ENCODE measurements around the gene SCN5A.

SCN5A gene

GRCh38 chr3:38544926-38545325 is 104.6 kb downstream of the SCN5A start:
- no peaks in the 10 kb centered on the region for H3K4me1 Mint-ChIP-seq
- H3K36me3 Mint-ChIP-seq = peaks cover 12% of the 10 kb centered on the region
- no peak overlapping the region for H3K4me3 Mint-ChIP-seq
- H3K27ac Mint-ChIP-seq = no peak overlapping the region
- H3K9me3 Mint-ChIP-seq = no peaks in the 10 kb centered on the region
- ATAC-seq = no peak
- DNase-seq (ENCODE audit: low spot score in 2 of 2) = no peak

GRCh38 chr3:38543586-38543985 is 105.9 kb downstream of the SCN5A start:
- DNase-seq (ENCODE audit: low spot score in 2 of 2) (no peak), ATAC-seq (no peak)
- peaks cover 12% of the 10 kb centered on the region for H3K36me3 Mint-ChIP-seq
- H3K27ac Mint-ChIP-seq = no peak overlapping the region
- no peak overlapping the region for H3K4me3 Mint-ChIP-seq
- no peaks in the 10 kb centered on the region for H3K4me1 Mint-ChIP-seq
- H3K9me3 Mint-ChIP-seq = no peaks in the 10 kb centered on the region

DNA sequence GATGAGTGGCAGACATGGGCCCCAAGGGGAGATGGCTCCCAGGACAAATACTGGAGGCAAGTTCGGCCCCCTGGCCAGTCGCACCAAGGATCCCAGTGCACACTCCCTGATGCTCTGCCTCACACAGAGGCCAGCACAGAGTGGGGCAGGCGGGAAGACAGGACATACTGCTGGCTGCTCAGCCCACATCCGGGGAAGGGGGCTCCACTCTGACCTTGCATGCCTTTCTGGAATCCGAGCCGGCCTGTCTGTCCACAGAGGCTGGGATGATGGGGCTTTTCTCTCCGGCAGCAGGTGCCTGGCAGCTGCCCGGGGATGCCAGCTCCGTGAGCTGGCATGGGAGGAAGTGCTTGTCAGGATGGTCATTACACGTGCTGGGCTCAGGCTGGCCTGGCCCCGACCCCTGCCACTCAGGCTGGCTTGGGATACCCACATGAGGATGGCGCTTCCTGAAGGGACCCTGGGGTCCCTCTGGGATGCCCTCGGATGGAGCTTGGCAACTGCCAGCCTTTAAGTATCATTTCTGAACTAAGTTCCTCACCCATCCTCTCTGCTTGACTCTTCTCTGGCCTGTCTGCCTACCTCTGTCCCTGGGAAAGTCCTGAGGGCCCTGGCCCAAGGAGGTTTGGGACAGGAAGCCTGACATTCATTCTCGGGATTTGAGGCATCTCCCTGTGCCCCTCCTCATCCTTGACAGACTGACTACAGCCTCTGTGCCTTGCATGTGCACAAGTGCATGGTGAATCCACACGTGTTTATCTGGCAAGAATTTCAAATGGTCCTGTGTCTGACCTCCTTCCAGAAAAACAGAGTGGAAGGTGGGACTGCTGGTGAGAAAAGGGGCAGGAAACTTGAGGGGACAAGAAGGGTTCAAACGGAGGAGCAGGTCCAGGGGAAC is 106.8 kb downstream of the SCN5A start:
- no peaks in the 10 kb centered on the region for H3K4me1 Mint-ChIP-seq
- no peak overlapping the region for H3K27ac Mint-ChIP-seq
- no peaks in the 10 kb centered on the region for H3K9me3 Mint-ChIP-seq

GRCh38 chr3:38541806-38542205 is 107.7 kb downstream of the SCN5A start:
- Mint-ChIP-seq H3K4me1 (no peaks in the 10 kb centered on the region), H3K9me3 (no peaks in the 10 kb centered on the region), H3K27ac (no peak overlapping the region), H3K36me3 (peaks cover 12% of the 10 kb centered on the region), H3K4me3 (no peak overlapping the region)
- ATAC-seq = no peak
- no peak for DNase-seq (ENCODE audit: low spot score in 2 of 2)

More for the DNA sequence above, 106.8 kb downstream of the SCN5A start:
- DNase-seq (ENCODE audit: low spot score in 2 of 2) (no peak), ATAC-seq (no peak)
- Mint-ChIP-seq H3K4me3 (no peak overlapping the region), H3K36me3 (peaks cover 12% of the 10 kb centered on the region)

DNA sequence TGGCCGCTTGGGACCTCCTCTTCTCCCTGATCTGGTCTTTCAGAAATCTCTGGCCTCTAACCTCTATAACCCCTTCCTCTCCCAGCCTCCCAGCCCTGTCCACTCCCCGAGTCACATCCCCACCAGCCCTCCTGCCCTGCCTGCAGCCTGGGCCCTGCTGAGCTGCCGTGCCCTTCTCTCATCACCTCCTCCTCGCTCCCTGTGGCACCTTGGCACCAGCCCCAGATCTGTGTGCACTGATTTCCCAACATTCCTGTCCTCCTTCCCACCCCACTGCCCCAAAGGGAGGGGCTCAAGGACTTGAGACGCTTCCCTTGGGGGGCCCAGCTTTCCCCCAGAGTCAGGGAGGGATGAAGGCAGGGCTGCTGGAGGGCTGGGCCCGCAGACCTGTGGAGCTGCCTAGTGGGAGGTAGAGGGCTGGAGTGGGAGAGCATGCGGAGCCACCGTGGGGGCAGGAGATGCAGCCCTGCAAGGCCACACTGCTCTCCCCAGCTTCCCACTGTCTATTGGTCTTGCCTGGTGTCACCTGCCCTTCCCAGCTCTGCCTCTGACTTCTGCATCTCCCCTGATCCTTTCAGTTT is 110.6 kb downstream of the SCN5A start:
- DNase-seq (ENCODE audit: low spot score in 2 of 2) (no peak), ATAC-seq (no peak)
- no peak overlapping the region for H3K4me3 Mint-ChIP-seq
- no peaks in the 10 kb centered on the region for H3K4me1 Mint-ChIP-seq
- peaks cover 25% of the 10 kb centered on the region for H3K36me3 Mint-ChIP-seq
- no peaks in the 10 kb centered on the region for H3K9me3 Mint-ChIP-seq
- no peak overlapping the region for H3K27ac Mint-ChIP-seq

- no peak for ATAC-seq
- Mint-ChIP-seq H3K4me3 (no peak overlapping the region), H3K4me1 (no peaks in the 10 kb centered on the region), H3K9me3 (no peaks in the 10 kb centered on the region), H3K27ac (peak overlapping the region; percentile 61), H3K36me3 (peaks cover 25% of the 10 kb centered on the region)
- no peak for DNase-seq (ENCODE audit: low spot score in 2 of 2)
Measured at GRCh38 chr3:38536671-38537070, 112.8 kb downstream of the SCN5A start.

GRCh38 chr3:38534604-38535003 is 114.9 kb downstream of the SCN5A start:
- Mint-ChIP-seq H3K4me1 (no peaks in the 10 kb centered on the region), H3K36me3 (peaks cover 13% of the 10 kb centered on the region), H3K9me3 (no peaks in the 10 kb centered on the region), H3K27ac (no peak overlapping the region), H3K4me3 (no peak overlapping the region)
- DNase-seq (ENCODE audit: low spot score in 2 of 2) (no peak), ATAC-seq (no peak)

GRCh38 chr3:38534180-38534579 is 115.3 kb downstream of the SCN5A start:
- H3K4me3 Mint-ChIP-seq = no peak overlapping the region
- no peaks in the 10 kb centered on the region for H3K9me3 Mint-ChIP-seq
- ATAC-seq (no peak), DNase-seq (ENCODE audit: low spot score in 2 of 2) (no peak)
- H3K4me1 Mint-ChIP-seq = no peaks in the 10 kb centered on the region
- H3K36me3 Mint-ChIP-seq = peaks cover 16% of the 10 kb centered on the region
- no peak overlapping the region for H3K27ac Mint-ChIP-seq

DNA sequence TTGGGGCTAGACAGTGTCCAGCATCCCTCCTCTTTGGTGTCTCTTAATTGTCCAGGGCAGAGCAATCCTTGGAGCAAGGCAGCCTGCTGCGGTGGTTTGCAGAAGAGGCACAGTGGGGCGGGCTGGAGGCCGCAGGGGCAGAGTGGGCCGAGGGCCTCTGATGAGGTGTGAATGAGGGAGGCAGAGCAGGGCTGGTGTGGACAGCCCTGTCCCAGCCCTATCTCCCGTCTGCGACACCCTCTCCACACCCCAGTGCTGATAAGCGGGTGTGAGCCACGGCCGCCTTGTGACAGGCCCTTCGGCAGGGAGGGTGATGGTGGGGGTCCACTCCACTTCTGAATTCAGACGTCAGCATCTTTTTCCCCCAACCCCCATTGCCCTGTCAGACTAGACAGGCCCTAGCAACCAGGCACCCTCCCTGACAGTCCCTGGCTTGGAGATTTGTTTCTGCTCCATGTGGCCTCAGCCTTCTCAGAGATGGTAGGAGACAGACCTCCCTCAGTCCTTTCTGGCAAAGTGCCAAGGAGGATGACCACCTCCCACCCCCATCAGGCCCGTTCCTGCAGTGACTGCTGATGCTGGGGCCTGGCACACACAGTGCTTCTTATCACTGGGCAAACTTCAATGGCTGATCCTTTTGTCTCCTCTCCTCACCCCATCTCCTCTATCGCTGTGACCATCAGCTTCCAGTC is 116.1 kb downstream of the SCN5A start:
- no peak overlapping the region for H3K27ac Mint-ChIP-seq
- no peaks in the 10 kb centered on the region for H3K4me1 Mint-ChIP-seq
- no peak overlapping the region for H3K4me3 Mint-ChIP-seq
- H3K36me3 Mint-ChIP-seq = peaks cover 18% of the 10 kb centered on the region
- no peak for DNase-seq (ENCODE audit: low spot score in 2 of 2)
- H3K9me3 Mint-ChIP-seq = no peaks in the 10 kb centered on the region
- no peak for ATAC-seq

DNA sequence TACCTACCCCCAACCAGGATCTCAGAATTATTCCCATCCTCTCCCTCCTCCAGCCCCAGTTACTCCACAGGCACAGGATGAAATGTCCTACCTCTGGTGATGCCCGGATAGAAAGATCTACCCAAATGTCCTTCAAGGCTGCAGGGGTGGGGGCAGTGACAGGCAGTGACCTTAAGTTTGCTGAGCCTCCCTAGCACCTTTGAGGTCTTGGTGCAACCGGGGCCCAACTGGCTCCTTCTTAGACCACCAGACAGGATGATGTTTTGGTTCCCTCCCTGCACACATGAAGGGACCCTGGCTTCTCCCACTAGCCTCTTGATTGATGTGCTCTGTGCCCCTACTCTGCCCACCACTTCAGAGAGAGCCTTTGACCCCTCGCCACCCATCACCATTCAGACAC is 117.0 kb downstream of the SCN5A start:
- Mint-ChIP-seq H3K9me3 (no peaks in the 10 kb centered on the region), H3K27ac (no peak overlapping the region), H3K36me3 (peaks cover 26% of the 10 kb centered on the region), H3K4me1 (no peaks in the 10 kb centered on the region), H3K4me3 (no peak overlapping the region)
- no peak for ATAC-seq
- DNase-seq (ENCODE audit: low spot score in 2 of 2) = no peak

DNA sequence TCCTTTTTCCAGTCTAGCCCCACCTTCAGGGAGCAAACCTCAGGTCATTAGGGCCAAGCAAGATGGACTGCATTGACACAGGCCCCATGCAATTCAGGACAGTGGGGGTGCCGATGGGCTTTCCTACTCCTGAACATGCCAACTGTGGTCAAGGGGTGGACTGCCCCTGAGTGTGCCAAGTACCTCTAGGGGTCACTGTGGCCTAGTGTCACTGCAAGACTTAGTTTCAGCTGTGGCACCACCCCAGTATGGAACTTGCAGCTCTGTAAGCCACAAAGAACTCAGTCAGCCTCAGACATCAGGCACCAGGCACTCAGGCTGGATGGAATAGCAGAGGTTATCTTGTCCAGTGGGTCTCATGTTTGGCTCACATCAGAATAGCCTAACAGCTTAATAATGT is 121.0 kb downstream of the SCN5A start:
- Mint-ChIP-seq H3K9me3 (no peaks in the 10 kb centered on the region), H3K27ac (no peak overlapping the region), H3K36me3 (peaks cover 48% of the 10 kb centered on the region), H3K4me3 (no peak overlapping the region), H3K4me1 (no peaks in the 10 kb centered on the region)
- DNase-seq (ENCODE audit: low spot score in 2 of 2) = no peak
- ATAC-seq = no peak

DNA sequence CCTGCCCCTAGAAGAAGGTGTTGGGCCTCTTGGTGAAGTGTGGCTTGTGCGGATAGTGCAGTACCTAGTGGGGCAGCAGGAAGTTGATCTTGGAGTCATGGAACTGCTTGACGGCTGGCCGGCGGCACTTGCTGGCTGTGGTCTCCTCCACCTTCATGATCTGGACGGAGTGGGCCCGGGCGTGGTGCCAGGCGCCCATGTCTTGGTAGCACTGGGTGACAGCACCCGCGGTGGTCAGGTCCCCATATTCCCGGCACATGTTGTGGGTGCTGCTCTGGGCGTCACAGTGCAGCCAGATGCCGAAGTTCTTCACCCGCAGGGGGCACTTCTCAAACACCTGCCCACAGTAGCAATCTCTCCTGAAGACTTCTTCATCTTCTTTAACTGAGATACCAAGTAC is 122.7 kb downstream of the SCN5A start:
- H3K4me3 Mint-ChIP-seq = no peak overlapping the region
- no peaks in the 10 kb centered on the region for H3K9me3 Mint-ChIP-seq
- H3K36me3 Mint-ChIP-seq = peaks cover 64% of the 10 kb centered on the region
- peaks cover under 1% of the 10 kb centered on the region for H3K4me1 Mint-ChIP-seq
- H3K27ac Mint-ChIP-seq = no peak overlapping the region
- ATAC-seq = no peak
- no peak for DNase-seq (ENCODE audit: low spot score in 2 of 2)

DNA sequence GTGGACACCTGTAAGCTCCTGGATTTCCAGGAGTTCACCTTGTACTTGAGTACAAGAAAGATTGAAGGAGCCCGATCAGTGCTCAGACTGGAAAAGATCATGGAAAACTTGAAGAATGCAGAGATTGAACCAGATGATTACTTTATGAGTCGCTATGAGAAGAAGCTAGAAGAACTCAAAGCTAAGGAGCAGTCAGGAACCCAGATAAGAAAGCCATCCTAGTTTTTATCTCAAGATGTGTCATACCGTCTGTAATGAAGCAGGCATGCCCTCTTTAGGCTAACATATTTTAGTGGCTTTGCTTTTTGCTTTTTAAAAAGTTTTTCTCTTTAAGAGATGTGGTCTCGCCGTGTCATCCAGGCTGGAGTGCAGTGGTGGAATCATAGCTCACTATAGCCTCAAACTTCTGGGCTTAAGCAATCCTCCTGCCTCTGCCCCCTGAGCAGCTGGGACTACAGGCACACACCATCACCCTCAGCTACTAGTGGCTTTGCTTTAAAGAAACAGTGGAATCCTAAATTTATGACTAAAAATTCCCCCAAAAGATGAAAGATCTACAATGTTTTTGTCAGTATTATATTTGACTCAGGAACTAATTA is 125.2 kb downstream of the SCN5A start:
- Mint-ChIP-seq H3K4me3 (no peak overlapping the region), H3K27ac (no peak overlapping the region), H3K9me3 (no peaks in the 10 kb centered on the region), H3K36me3 (peaks cover 64% of the 10 kb centered on the region), H3K4me1 (peaks cover 18% of the 10 kb centered on the region)
- DNase-seq (ENCODE audit: low spot score in 2 of 2) (no peak), ATAC-seq (no peak)

DNA sequence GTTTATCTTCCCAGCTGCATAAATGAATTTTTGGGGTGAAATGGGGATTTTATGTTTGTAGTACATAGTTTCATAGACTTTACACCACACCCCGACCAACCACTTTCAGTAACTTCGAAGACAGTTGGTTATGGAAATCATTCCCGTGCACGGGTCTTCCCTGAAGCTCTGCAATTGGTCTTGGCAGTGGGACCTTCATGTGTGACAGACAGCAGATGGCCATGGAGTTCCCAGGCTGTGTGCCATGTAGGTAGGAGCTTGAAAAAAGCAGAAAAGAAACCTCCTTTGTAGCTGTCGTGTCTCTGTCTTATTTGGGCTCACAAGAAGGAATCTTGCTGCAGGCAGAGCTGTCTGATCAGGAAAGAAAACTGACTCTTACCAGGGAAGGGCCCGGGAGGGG is 127.5 kb downstream of the SCN5A start:
- peaks cover 51% of the 10 kb centered on the region for H3K36me3 Mint-ChIP-seq

DNA sequence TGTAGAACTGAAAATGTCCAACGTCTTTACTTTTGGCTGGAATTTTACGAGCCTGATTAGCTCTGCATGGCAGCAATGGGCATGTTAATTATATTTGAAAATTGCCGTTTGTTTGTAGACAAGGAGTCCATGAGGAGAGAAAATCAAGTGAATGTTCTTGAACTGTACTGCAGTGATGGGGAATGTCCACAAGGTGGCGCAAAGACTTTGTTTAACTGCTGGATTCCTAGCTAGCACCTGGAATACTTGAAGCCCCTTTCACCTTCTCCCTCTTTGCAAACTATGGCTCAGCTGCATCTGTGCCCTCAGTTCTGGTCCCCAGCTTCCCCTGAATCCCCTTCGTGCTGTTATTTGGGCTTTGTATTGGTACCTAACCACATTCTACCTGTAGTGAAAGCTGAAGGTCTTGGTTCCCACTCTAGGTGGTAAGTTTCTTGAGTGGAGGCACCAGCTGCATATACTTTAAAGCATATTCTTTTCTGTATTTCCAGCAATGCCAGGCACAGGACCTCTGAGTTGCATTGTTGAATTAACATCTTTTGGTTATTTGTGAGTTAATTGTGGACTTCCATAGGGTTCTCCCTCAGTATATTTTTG is 128.0 kb downstream of the SCN5A start:
- peak; percentile 46 for ATAC-seq
- no peak overlapping the region for H3K27ac Mint-ChIP-seq
- peak; percentile 26 to 72 for DNase-seq (ENCODE audit: low spot score in 2 of 2)
- H3K9me3 Mint-ChIP-seq = no peaks in the 10 kb centered on the region
- peaks cover 47% of the 10 kb centered on the region for H3K36me3 Mint-ChIP-seq
- H3K4me3 Mint-ChIP-seq = no peak overlapping the region
- H3K4me1 Mint-ChIP-seq = peaks cover 26% of the 10 kb centered on the region

More for the DNA sequence above, 127.5 kb downstream of the SCN5A start:
- no peak overlapping the region for H3K27ac Mint-ChIP-seq
- DNase-seq (ENCODE audit: low spot score in 2 of 2) (no peak), ATAC-seq (no peak)
- H3K4me3 Mint-ChIP-seq = no peak overlapping the region
- no peaks in the 10 kb centered on the region for H3K9me3 Mint-ChIP-seq
- H3K4me1 Mint-ChIP-seq = peaks cover 26% of the 10 kb centered on the region

All from stimulated activated effector memory CD8-positive, alpha-beta T cell treated with anti-CD3 and anti-CD28 coated beads, Interleukin-12 subunit alpha, Interleukin-12 subunit beta, amount 100 ng/mL, for 72 hours (primary cell).